Measurements from ENCODE around the gene ING4. TPM values are rescaled to one million over a fixed set of nuclear protein-coding genes. Genes with fewer than 3 reads are reported as not detected.

ING4 gene
- total RNA-seq, 6 experiments from 2014 or later, result 10.6 to 20.0 (median 17.0) TPM

DNA sequence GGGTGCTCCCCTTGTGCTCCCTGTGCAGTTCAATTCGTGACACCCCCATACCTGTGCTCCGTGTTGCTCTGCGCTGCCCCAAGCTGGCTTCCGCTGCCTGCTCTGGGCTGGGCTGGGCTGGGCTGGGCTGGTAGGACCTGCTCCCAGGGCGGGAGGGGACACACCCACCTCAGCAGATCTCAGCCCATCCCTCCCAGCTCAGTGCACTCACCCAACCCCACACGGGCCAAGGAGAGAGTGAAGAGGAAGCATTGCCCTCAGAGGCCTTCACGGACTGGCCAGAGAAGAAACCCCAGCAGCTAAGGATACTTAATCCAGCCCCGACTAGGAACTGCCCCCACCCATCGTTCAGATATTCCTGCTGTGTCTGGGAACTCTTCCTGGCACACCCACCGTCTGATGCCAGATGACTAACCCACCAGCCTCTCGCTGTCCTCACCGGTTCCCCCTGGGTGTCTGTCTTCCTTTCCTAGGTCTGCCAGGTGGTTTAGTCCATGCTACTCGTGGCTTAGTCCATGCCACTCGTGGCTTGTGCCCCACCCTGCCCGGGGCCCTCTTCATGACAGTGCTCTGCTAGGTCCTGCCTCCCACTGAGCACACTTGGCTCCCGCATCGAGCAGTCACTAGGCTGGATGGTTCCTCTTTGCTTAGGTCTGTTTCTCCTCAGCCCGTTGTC, 26.9 kb downstream of the ING4 start, which contains the start of gene LPAR5:
TSS of gene LPAR5 (minus strand) at position 104 of the 676 bp plus-strand sequence. CDS start 14,711 bp downstream, outside the sequence.
- no peaks in the 10 kb centered on the region for H3K36me3 ChIP-seq
- TF ChIP-seq, protein P1, sequence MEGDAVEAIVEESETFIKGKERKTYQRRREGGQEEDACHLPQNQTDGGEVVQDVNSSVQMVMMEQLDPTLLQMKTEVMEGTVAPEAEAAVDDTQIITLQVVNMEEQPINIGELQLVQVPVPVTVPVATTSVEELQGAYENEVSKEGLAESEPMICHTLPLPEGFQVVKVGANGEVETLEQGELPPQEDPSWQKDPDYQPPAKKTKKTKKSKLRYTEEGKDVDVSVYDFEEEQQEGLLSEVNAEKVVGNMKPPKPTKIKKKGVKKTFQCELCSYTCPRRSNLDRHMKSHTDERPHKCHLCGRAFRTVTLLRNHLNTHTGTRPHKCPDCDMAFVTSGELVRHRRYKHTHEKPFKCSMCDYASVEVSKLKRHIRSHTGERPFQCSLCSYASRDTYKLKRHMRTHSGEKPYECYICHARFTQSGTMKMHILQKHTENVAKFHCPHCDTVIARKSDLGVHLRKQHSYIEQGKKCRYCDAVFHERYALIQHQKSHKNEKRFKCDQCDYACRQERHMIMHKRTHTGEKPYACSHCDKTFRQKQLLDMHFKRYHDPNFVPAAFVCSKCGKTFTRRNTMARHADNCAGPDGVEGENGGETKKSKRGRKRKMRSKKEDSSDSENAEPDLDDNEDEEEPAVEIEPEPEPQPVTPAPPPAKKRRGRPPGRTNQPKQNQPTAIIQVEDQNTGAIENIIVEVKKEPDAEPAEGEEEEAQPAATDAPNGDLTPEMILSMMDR (IDR thresholded peaks at IDR 0.05), result no peak
- TF ChIP-seq POLR2A (IDR thresholded peaks at IDR 0.05), result no peak
- no peak within 1 kb of the TSS for H3K27ac ChIP-seq
- H3K4me3 ChIP-seq, result no peak within 1 kb of the TSS
- intact Hi-C loops (cut with DNase I), result no loop called here
- H3K27me3 ChIP-seq, result no peaks in the 10 kb centered on the region
- H3K4me1 ChIP-seq, result no peaks in the 10 kb centered on the region
- WGBS (ENCODE audit: insufficient coverage, low coverage, low lambda C conversion rate, missing lambda C conversion rate), result 29% methylated on average over 10 of the region's 18 CpGs
- no peaks in the 10 kb centered on the region for H3K9me3 ChIP-seq
- ATAC-seq, result peak; percentile 41 to 63 (median 54)
- peak in 1 of 3 donors; percentile 59 for DNase-seq

DNA sequence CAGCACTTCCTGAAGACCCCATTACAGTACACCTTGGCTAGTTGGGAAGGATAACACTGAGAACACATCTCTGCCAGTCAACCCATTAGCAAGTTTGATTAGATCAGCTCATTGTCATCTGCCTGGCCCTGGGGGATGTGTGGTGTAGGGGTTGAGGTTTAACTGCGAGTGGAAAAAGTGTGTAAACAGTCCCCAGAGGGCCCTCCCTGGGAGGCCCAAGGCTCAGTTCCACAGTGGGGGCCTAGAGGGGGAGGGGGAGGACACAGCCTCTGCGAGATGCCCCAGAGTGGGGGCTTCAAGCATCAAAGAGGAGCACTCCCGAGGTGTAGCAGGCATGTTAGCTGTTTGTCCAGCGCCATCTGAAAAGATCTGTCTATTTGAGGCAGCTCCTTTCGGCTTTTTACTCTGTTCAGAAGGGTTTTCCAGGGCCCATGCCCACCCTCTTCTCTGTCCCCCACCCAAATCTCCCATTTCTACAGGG, 27.5 kb downstream of the ING4 start:
- no peak overlapping the region for H3K4me3 ChIP-seq
- no peaks in the 10 kb centered on the region for H3K9me3 ChIP-seq
- no peak overlapping the region for H3K27ac ChIP-seq
- WGBS (ENCODE audit: insufficient coverage, low coverage, low lambda C conversion rate, missing lambda C conversion rate), result 65% methylated on average over 2 of the region's 5 CpGs
- no peaks in the 10 kb centered on the region for H3K27me3 ChIP-seq
- H3K36me3 ChIP-seq, result no peaks in the 10 kb centered on the region
- no peaks in the 10 kb centered on the region for H3K4me1 ChIP-seq
- DNase-seq (no peak), ATAC-seq (peak in 2 of 4 donors; percentile 11 to 17)
- TF ChIP-seq, protein P1 (IDR thresholded peaks at IDR 0.05), result no peak
- no peak for TF ChIP-seq POLR2A (IDR thresholded peaks at IDR 0.05)
- intact Hi-C loops (cut with DNase I), result no loop called here

DNA sequence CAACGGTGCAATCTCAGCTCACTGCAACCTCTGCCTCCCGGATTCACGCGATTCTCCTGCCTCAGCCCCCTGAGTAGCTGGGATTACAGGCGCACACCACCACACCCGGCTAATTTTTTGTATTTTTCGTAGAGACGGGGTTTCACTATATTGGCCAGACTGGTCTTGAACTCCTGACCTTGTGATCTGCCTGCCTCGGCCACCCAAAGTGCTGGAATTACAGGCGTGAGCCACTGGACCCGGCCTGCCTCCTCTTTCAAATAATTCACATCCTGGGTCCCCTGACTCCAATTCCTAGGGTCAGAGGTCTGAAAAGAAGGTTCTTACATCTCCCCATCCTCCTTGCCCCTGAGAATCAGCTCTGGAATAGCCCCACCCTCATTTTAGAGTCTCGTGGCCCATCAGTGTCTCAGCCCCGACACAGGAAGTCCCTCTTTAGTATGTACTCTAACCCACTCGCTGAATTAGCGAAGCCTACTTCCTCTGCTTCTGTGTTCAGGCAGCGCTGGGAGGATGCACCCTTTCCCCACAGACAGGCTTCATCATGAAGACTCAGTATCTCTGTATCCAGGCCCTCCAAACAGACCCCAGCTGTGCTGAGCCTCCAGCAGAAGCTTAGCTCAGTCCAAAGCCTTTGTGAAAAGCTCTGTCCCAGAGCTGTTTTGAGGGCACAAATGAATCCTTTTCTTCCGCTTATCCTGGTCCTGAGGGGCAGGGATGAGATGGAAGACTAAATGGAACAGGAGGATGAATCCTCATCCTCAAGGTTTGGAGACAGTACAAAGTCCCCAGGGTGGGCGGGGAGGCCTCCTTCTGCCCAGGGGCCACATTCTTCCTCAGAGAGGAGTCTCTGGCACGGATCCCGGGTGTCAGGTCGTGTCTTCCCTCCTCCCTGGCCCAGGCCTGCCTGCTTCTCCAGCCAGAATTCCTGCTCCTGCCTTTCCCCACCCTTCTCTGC, 30.6 kb downstream of the ING4 start:
- intact Hi-C loops (cut with DNase I), result no loop called here
- DNase-seq (no peak), ATAC-seq (peak; percentile 60 to 74 (median 72))
- TF ChIP-seq, protein P1 (IDR thresholded peaks at IDR 0.05), result no peak
- no peak for TF ChIP-seq POLR2A (IDR thresholded peaks at IDR 0.05)
- WGBS (ENCODE audit: insufficient coverage, low coverage, low lambda C conversion rate, missing lambda C conversion rate), result 48% methylated on average over 18 of the region's 21 CpGs
- no peaks in the 10 kb centered on the region for H3K4me1 ChIP-seq
- peak overlapping the region in 2 of 3 donors; percentile 13 to 37 for H3K27ac ChIP-seq
- H3K27me3 ChIP-seq, result no peaks in the 10 kb centered on the region
- no peaks in the 10 kb centered on the region for H3K9me3 ChIP-seq
- no peak overlapping the region for H3K4me3 ChIP-seq
- no peaks in the 10 kb centered on the region for H3K36me3 ChIP-seq

DNA sequence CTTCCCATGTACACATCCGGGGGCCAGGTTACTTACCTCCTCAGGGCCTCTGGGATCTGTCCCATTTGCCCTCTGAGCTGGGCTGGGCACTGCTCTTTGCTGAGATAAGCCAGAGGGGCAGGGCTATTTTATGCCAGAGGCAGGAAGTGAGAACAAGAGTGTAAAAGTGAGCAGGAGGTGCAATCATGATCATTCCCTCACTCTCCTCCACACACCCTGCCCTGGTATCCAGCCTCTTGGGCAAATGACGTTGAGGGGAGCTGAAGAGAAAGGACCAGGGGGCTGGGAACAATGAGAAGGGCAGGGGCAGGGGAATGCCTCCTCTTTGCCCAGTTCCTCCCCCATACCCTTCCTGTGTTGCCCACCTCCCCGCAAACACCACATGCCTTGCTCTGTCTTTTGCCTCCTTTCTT, 31.4 kb downstream of the ING4 start:
- ATAC-seq, result peak; percentile 16 to 45 (median 20)
- Histone ChIP-seq H3K9me3 (no peaks in the 10 kb centered on the region), H3K27ac (peak overlapping the region in 2 of 3 donors; percentile 13 to 37), H3K27me3 (no peaks in the 10 kb centered on the region), H3K36me3 (no peaks in the 10 kb centered on the region), H3K4me1 (no peaks in the 10 kb centered on the region), H3K4me3 (no peak overlapping the region)
- intact Hi-C loops (cut with DNase I), result no loop called here
- WGBS (ENCODE audit: insufficient coverage, low coverage, low lambda C conversion rate, missing lambda C conversion rate), result 49% methylated on average over 3 of the region's 3 CpGs
- TF ChIP-seq, protein P1 (IDR thresholded peaks at IDR 0.05), result no peak
- no peak for TF ChIP-seq POLR2A (IDR thresholded peaks at IDR 0.05)
- no peak for DNase-seq

All from right lobe of liver (tissue), 6 donors.